ENCODE data around the gene SUPT5H.

DNA sequence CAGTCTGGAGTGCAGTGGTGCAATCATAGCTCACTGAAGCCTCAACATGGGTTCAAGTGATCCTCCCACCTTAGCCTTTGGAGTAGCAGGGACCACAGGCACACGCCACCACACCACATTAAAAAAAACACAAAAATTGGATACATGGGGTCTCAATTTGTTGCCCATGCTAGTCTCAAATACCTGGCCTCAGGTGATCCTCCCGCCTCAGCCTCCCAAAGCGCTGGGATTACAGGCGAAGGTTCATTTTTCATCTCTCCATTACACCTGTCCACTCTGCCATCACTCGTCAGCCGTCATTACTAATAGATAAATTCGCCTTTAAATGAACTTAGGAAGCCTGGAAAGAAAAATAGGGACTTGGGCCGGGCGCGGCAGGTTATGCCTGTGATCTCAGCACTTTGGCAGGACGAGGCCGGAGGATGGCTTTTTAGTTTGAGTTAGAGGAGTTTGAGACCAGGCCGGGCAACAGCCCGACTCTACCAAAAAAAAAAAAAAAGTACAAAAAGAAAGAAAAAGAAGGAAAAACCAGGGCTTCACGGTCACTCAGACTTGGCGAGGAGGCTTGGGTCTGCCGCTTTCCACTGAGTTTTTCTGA is 685 bp upstream of the SUPT5H start:
- TF ChIP-seq, protein P1, sequence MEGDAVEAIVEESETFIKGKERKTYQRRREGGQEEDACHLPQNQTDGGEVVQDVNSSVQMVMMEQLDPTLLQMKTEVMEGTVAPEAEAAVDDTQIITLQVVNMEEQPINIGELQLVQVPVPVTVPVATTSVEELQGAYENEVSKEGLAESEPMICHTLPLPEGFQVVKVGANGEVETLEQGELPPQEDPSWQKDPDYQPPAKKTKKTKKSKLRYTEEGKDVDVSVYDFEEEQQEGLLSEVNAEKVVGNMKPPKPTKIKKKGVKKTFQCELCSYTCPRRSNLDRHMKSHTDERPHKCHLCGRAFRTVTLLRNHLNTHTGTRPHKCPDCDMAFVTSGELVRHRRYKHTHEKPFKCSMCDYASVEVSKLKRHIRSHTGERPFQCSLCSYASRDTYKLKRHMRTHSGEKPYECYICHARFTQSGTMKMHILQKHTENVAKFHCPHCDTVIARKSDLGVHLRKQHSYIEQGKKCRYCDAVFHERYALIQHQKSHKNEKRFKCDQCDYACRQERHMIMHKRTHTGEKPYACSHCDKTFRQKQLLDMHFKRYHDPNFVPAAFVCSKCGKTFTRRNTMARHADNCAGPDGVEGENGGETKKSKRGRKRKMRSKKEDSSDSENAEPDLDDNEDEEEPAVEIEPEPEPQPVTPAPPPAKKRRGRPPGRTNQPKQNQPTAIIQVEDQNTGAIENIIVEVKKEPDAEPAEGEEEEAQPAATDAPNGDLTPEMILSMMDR (IDR thresholded peaks at IDR 0.05) = no peak
- TF ChIP-seq POLR2A (IDR thresholded peaks at IDR 0.05) = no peak
